OCI-LY7 (cell line): ENCODE measurements around the gene MARK2. TPM values are rescaled to one million over a fixed set of nuclear protein-coding genes. Genes with fewer than 3 reads are reported as not detected.

Source experiments
- BruUV-seq: library from RNA; stranded (reverse); fragments of 400-500 nt; replicated peaks from 2 replicates; lab custom pipeline; 2021; lab: Mats Ljungman, UMichigan
- CTCF ChIA-PET: fragments of 300-600 bp; sonication (Branson Sonifier 250); formaldehyde crosslinking; loops from one replicate; lab custom pipeline; 2022; ENCODE audit warnings: antibody characterized with exemption; ENCODE audit not compliant: unreplicated experiment; lab: Charles Lee
- POLR2A ChIA-PET: fragments of 300-600 bp; sonication (Branson Sonifier 250); formaldehyde crosslinking; loops from one replicate; lab custom pipeline; 2022; ENCODE audit warnings: antibody characterized with exemption; lab: Charles Lee
- DNase-seq: peaks from one replicate; pipeline ENCODE4 v3.0.0-alpha.2; 2015; ENCODE audit warnings: low spot score
- H2AFZ ChIP-seq: fragments of 200-600 bp; sonication (generic), shearing (Covaris generic); 2 replicates; pipeline ENCODE4 v1.6.1; 2014; ENCODE audit warnings: mild to moderate bottlenecking, antibody characterized with exemption, low read length, moderate library complexity
- H3K27ac ChIP-seq: fragments of 200-600 bp; sonication (generic); 2 replicates; pipeline ENCODE4 v1.5.1; 2014; ENCODE audit warnings: mixed run types, low read depth, mild to moderate bottlenecking, moderate library complexity, low read length, inconsistent platforms; ENCODE audit not compliant: poor library complexity, severe bottlenecking
- H3K36me3 ChIP-seq: fragments of 200-600 bp; sonication (generic); 2 replicates; pipeline ENCODE4 v1.6.1; 2014; ENCODE audit warnings: mild to moderate bottlenecking, antibody characterized with exemption, low read length, moderate library complexity, mixed read lengths; ENCODE audit not compliant: insufficient read depth
- H3K4me1 ChIP-seq: fragments of 200-600 bp; sonication (generic); 2 replicates; pipeline ENCODE4 v1.5.1; 2014; ENCODE audit warnings: mild to moderate bottlenecking, low read length; ENCODE audit not compliant: insufficient read depth, poor library complexity, severe bottlenecking
- H3K4me2 ChIP-seq: fragments of 200-600 bp; sonication (generic); 2 replicates; pipeline ENCODE4 v1.6.1; 2014; ENCODE audit warnings: mild to moderate bottlenecking, low read length
- H3K4me3 ChIP-seq: fragments of 200-600 bp; sonication (generic); 2 replicates; pipeline ENCODE4 v1.5.1; 2014; ENCODE audit warnings: mild to moderate bottlenecking, low read depth, low read length; ENCODE audit not compliant: poor library complexity, severe bottlenecking
- H3K79me2 ChIP-seq: fragments of 200-600 bp; sonication (generic); 2 replicates; pipeline ENCODE4 v1.6.1; 2016; ENCODE audit warnings: low read depth, mild to moderate bottlenecking, low read length, moderate library complexity, mixed read lengths; ENCODE audit not compliant: insufficient read depth
- H3K9me2 ChIP-seq: fragments of 200-600 bp; sonication (generic); 2 replicates; pipeline ENCODE4 v1.6.1; 2016; ENCODE audit warnings: mild to moderate bottlenecking, low read length, mixed read lengths; ENCODE audit not compliant: insufficient read depth
- H3K9me3 ChIP-seq: fragments of 200-600 bp; sonication (generic); 2 replicates; pipeline ENCODE4 v1.6.1; 2014; ENCODE audit warnings: mild to moderate bottlenecking, mixed run types, low read length, mixed read lengths
- H4K20me1 ChIP-seq: fragments of 200-600 bp; sonication (generic); 2 replicates; pipeline ENCODE4 v1.6.1; 2014; ENCODE audit warnings: mild to moderate bottlenecking, antibody characterized with exemption, low read length, moderate library complexity, mixed read lengths; ENCODE audit not compliant: insufficient read depth
- CTCF ChIP-seq: fragments of 200-600 bp; sonication (generic); conservative IDR thresholded peaks from 2 replicates; pipeline ENCODE4 v1.5.1; 2014; ENCODE audit warnings: mild to moderate bottlenecking, antibody characterized with exemption, low read length, moderate library complexity, mixed read lengths
- EZH2phosphoT487 ChIP-seq: fragments of 200-600 bp; sonication (generic); IDR thresholded peaks from 2 replicates; pipeline ENCODE4 v1.6.1; 2018; ENCODE audit warnings: low read depth, borderline replicate concordance, mild to moderate bottlenecking, mixed run types, antibody characterized with exemption, low read length, moderate library complexity, mixed read lengths
- intact Hi-C: fragments of 100-400 bp; cut with micrococcal nuclease; formaldehyde crosslinking; loops from one replicate; pipeline ENCODE4 v1.10.0; 2022; ENCODE audit not compliant: unreplicated experiment
- total RNA-seq, 2 experiments: library from RNA; depleted of rRNA in 1 of 2; stranded (reverse); fragments of >200 nt in 1 of 2; shearing (Covaris generic) in 1 of 2; gene quantifications; 2 replicates each; pipeline ENCODE4 v1.2.3, GENCODE V29; 2014 to 2022

The MARK2 gene
- total RNA-seq, 2 experiments from 2014 or later, result 22.7 to 45.4 TPM

GRCh38 chr11:63903884-63904283 is 65.0 kb downstream of the MARK2 start:
- POLR2A ChIA-PET, result no interaction called here

GRCh38 chr11:63904743-63905142 is 65.8 kb downstream of the MARK2 start:
- H3K4me1 ChIP-seq, result no peaks in the 10 kb centered on the region
- H3K9me2 ChIP-seq, result no peaks in the 10 kb centered on the region
- no TSS peak for BruUV-seq
- H3K79me2 ChIP-seq, result no peaks in the 10 kb centered on the region
- no peak overlapping the region for H3K27ac ChIP-seq
- no peak overlapping the region for H2AFZ ChIP-seq
- POLR2A ChIA-PET, result no interaction called here
- no peak overlapping the region for H3K4me3 ChIP-seq
- no peak for DNase-seq
- TF ChIP-seq CTCF (no peak), EZH2phosphoT487 (no peak)
- H3K4me2 ChIP-seq, result no peak overlapping the region
- no peaks in the 10 kb centered on the region for H4K20me1 ChIP-seq
- peaks cover 92% of the 10 kb centered on the region for H3K36me3 ChIP-seq
- CTCF ChIA-PET, result no interaction called here
- H3K9me3 ChIP-seq, result no peaks in the 10 kb centered on the region
- intact Hi-C loops, result loop anchor here (5.0 kb wide), 1 partner anchor 43 kb away; no protein-coding TSS in a partner anchor

More at GRCh38 chr11:63903884-63904283, 65.0 kb downstream of the MARK2 start:
- no TSS peak for BruUV-seq
- Histone ChIP-seq H3K4me3 (no peak overlapping the region), H3K9me2 (no peaks in the 10 kb centered on the region), H3K4me2 (no peak overlapping the region), H3K4me1 (no peaks in the 10 kb centered on the region), H3K9me3 (no peaks in the 10 kb centered on the region), H3K79me2 (no peaks in the 10 kb centered on the region), H4K20me1 (no peaks in the 10 kb centered on the region), H3K27ac (no peak overlapping the region), H2AFZ (no peak overlapping the region), H3K36me3 (peaks cover 94% of the 10 kb centered on the region)
- intact Hi-C loops, result no loop called here
- DNase-seq, result no peak
- TF ChIP-seq EZH2phosphoT487 (no peak), CTCF (no peak)
- CTCF ChIA-PET, result no interaction called here

GRCh38 chr11:63905179-63905578 is 66.3 kb downstream of the MARK2 start:
- Histone ChIP-seq H3K4me2 (no peak overlapping the region), H4K20me1 (no peaks in the 10 kb centered on the region), H3K9me3 (no peaks in the 10 kb centered on the region), H3K36me3 (peaks cover 88% of the 10 kb centered on the region), H3K4me3 (no peak overlapping the region), H3K79me2 (no peaks in the 10 kb centered on the region), H3K9me2 (no peaks in the 10 kb centered on the region), H3K4me1 (no peaks in the 10 kb centered on the region), H2AFZ (no peak overlapping the region), H3K27ac (no peak overlapping the region)
- TF ChIP-seq EZH2phosphoT487 (no peak), CTCF (no peak)
- CTCF ChIA-PET, result no interaction called here
- POLR2A ChIA-PET, result no interaction called here
- BruUV-seq, result no TSS peak
- intact Hi-C loops, result loop anchor here (5.0 kb wide), 1 partner anchor 42 kb away; no protein-coding TSS in a partner anchor
- no peak for DNase-seq
